Liver (tissue), 3 donors: ENCODE data around the gene ADISSP.

Source experiments
- ATF3 ChIP-seq: IDR thresholded peaks from 2 replicates; pipeline ENCODE4 v1.6.1; 2016; ENCODE audit warnings: antibody characterized with exemption
- CTCF ChIP-seq: fragments of 150-350 bp; IDR thresholded peaks from 2 replicates; pipeline ENCODE4 v1.5.1; 2017; ENCODE audit warnings: improper control_type of control experiment, low read depth, low read length; ENCODE audit not compliant: missing input control
- EGR1 ChIP-seq, 2 donors: IDR thresholded peaks; 2 replicates each; pipeline ENCODE4 v1.6.1; 2016 to 2018; ENCODE audit warnings: antibody characterized with exemption in 2 of 2, low read depth in 2 of 2
- JUND ChIP-seq, 2 donors: IDR thresholded peaks; 2 replicates each; pipeline ENCODE4 v1.6.1; 2016; ENCODE audit warnings: antibody characterized with exemption in 2 of 2
- MAX ChIP-seq: IDR thresholded peaks from 2 replicates; pipeline ENCODE4 v1.6.1; 2016; ENCODE audit warnings: antibody characterized with exemption
- TAF1 ChIP-seq: conservative IDR thresholded peaks from 2 replicates; pipeline ENCODE4 v1.6.1; 2016; ENCODE audit warnings: antibody characterized with exemption, mild to moderate bottlenecking
- YY1 ChIP-seq: IDR thresholded peaks from 2 replicates; pipeline ENCODE4 v1.6.1; 2016; ENCODE audit warnings: antibody characterized with exemption, mild to moderate bottlenecking
- donor health status: healthy.
- donor health status: healthy.

GRCh38 chr20:3734111-3734843 is 33.3 kb downstream of the ADISSP start:
- TF ChIP-seq CTCF (no peak), EGR1 (IDR thresholded peaks at IDR 0.05; ENCODE audit: low read depth in 2 of 2) (no peak), MAX (no peak), YY1 (no peak), ATF3 (no peak), JUND (IDR thresholded peaks at IDR 0.05) (no peak), TAF1 (no peak)
